ENCODE data around the gene IQCE. TPM values are rescaled to one million over a fixed set of nuclear protein-coding genes. Genes with fewer than 3 reads are reported as not detected.

IQCE gene
- total RNA-seq, 1 experiment from 2014 or later: 4.0 TPM

DNA sequence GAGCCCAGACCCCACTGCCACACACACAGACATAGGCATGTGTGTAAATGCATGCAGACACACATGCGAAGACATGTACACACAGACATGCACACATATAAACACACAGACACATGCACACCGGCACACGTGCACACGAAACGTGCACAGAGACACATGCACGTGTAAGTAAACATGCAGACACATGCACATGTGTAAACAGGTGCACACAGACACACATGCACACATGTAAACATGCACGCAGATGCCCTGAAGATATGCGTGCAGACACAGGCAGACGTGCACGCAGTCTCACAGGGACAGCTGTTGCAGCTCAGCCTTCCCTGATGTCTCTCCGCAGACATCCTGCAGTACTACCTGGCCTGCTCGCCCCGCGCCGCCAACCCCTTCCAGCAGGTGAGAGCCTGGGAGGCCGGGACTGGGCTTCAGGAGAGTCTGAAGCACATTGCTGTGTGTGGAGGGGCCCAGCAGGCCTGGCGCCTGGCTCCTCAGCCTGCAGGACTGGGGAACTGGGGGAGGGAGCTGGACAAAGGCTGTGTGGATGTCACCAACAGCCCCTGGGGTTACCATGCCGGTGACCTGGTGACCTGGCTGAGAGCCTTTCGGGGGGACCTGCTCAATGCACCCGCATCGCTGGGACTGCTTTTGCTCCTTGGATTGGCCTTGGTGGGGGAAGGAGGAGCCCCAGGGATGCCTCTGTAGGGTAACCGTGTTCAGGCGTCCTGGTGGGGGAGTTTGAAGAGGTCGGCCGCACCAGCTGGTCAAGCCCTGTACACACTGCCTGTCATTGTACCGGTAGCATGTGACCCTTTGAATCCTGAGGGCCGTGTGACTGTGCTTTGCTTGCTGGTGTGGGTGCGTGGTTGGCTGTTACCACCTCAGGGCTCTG is 93.3 kb downstream of the IQCE start:
- Histone ChIP-seq H3K27me3 (ENCODE audit: control insufficient read depth, insufficient read depth, low read length) (no peaks in the 10 kb centered on the region), H3K36me3 (replicated peaks; ENCODE audit: control insufficient read depth, insufficient read depth, low read length) (peaks cover 32% of the 10 kb centered on the region), H3K4me3 (ENCODE audit: insufficient read depth, low read depth, low read length) (no peak overlapping the region)
- no peak for DNase-seq

- Histone ChIP-seq H3K27me3 (ENCODE audit: control insufficient read depth, insufficient read depth, low read length) (no peaks in the 10 kb centered on the region), H3K36me3 (replicated peaks; ENCODE audit: control insufficient read depth, insufficient read depth, low read length) (peaks cover 31% of the 10 kb centered on the region), H3K4me3 (ENCODE audit: insufficient read depth, low read depth, low read length) (no peak overlapping the region)
- DNase-seq: no peak
These were observed 93.9 kb downstream of the IQCE start for GRCh38 chr7:2652736-2653060.

DNA sequence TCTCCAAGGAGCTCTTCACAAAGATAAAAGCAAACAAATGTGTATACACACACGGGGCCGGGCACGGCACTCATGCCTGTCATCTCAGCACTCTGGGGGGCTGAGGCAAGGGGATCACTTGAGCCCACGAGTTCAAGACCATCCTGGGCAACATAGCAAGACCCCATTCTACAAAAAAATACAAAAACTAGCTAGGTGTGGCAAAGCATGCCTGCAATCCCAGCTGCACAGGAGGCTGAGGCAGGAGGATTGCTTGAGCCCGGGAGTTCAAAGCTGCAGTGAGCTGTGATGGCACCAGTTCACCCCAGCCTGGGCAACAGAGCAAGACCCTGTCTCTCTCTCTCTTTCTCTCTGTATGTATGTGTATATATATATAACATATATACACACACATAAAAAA is 95.3 kb downstream of the IQCE start:
- DNase-seq: no peak
- Histone ChIP-seq H3K36me3 (replicated peaks; ENCODE audit: control insufficient read depth, insufficient read depth, low read length) (peaks cover 26% of the 10 kb centered on the region), H3K4me3 (ENCODE audit: insufficient read depth, low read depth, low read length) (no peak overlapping the region), H3K27me3 (ENCODE audit: control insufficient read depth, insufficient read depth, low read length) (no peaks in the 10 kb centered on the region)

DNA sequence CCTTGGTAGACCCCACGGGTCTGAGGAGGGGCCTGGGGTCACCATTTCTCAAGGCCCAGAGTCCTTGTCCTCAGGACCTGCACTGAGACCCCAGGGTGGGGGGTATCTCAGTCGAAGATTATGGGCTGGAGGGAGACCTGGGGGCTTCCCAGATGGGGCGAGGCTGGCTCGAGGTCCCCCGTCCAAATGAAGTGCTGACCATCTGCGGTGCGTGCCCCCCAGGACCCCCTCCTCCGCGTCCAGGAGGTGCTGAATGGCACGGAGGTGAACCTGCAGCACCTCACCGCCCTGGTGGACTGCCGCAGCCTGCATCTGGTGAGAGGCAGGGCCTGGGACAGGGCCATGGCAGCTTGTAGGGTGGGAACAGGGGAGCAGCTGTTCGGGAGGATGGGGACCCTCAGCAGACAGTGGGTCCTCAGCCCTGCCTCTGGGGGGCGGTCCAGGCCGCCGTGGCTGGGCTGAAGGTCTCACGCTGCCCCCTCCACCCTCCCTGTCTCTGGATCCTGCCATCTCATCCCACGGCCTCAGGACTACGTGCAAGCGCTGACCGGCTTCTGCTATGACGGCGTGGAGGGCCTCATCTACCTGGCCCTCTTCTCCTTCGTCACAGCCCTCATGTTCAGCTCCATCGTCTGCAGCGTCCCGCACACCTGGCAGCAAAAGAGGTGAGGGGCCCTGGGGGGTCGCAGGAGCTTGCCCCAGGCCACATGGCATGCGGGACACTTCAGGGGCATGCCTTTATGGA is 97.3 kb downstream of the IQCE start:
- no peak for DNase-seq
- Histone ChIP-seq H3K27me3 (ENCODE audit: control insufficient read depth, insufficient read depth, low read length) (no peaks in the 10 kb centered on the region), H3K4me3 (ENCODE audit: insufficient read depth, low read depth, low read length) (no peak overlapping the region), H3K36me3 (replicated peaks; ENCODE audit: control insufficient read depth, insufficient read depth, low read length) (peaks cover 18% of the 10 kb centered on the region)

DNA sequence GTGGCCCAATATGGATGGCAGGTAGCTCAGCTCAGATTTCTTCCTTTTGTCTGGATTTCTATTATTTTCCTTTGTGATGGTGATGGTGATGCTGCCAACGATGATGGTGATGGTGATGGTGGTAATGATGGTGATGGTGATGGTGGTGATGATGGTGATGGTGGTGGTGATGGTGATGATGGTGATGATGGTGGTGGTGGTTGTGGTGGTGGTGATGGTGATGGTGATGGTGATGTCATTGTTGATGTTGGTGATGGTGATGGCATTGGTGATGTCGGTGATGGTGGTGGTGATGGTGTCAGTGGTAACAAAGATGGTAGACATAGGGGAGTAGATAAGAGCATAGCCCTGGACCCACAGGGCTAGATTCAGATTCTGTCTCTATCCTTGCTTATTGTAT is 98.4 kb downstream of the IQCE start:
- Histone ChIP-seq H3K36me3 (replicated peaks; ENCODE audit: control insufficient read depth, insufficient read depth, low read length) (peaks cover 14% of the 10 kb centered on the region), H3K27me3 (ENCODE audit: control insufficient read depth, insufficient read depth, low read length) (no peaks in the 10 kb centered on the region), H3K4me3 (ENCODE audit: insufficient read depth, low read depth, low read length) (no peak overlapping the region)
- DNase-seq: no peak

DNA sequence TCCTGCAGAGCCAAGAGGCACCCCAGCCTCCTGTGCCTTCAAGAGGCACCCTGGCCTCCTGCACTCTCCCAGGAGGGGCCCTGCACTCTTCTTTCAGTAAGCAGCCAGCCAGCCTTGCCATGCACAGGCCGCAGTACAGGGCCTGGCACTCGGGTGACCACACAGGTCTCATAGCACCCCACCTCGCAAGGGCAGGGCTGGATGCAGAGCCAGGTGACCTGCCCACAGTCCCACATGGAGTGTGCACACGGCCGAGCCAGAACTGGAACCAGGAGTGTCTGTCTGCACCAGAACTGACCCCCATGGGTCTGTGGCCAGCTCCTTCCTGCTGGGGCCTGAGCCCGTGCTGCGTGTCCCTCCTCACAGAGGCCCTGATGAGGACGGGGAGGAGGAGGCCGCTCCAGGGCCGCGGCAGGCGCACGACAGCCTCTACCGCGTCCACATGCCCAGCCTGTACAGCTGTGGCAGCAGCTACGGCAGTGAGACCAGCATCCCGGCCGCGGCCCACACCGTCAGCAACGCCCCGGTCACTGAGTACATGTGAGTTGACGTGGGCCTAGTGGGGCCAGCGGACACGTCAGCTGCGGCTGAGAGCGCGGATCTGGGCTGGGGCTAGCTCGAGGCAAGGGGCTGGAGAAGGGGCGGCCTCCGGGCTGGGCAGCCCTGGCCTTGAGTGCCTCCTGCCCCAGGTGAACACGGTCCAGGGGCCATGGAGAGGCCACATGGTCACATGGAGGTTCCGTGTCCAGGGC is 99.3 kb downstream of the IQCE start:
- Histone ChIP-seq H3K27me3 (ENCODE audit: control insufficient read depth, insufficient read depth, low read length) (no peaks in the 10 kb centered on the region), H3K4me3 (ENCODE audit: insufficient read depth, low read depth, low read length) (no peak overlapping the region), H3K36me3 (replicated peaks; ENCODE audit: control insufficient read depth, insufficient read depth, low read length) (peaks cover 14% of the 10 kb centered on the region)
- no peak for DNase-seq

GRCh38 chr7:2658941-2659340 is 100.2 kb downstream of the IQCE start:
- no peak for DNase-seq
- H3K36me3 ChIP-seq (replicated peaks; ENCODE audit: control insufficient read depth, insufficient read depth, low read length): peaks cover 14% of the 10 kb centered on the region
- H3K27me3 ChIP-seq (ENCODE audit: control insufficient read depth, insufficient read depth, low read length): no peaks in the 10 kb centered on the region
- H3K4me3 ChIP-seq (ENCODE audit: insufficient read depth, low read depth, low read length): no peak overlapping the region

DNA sequence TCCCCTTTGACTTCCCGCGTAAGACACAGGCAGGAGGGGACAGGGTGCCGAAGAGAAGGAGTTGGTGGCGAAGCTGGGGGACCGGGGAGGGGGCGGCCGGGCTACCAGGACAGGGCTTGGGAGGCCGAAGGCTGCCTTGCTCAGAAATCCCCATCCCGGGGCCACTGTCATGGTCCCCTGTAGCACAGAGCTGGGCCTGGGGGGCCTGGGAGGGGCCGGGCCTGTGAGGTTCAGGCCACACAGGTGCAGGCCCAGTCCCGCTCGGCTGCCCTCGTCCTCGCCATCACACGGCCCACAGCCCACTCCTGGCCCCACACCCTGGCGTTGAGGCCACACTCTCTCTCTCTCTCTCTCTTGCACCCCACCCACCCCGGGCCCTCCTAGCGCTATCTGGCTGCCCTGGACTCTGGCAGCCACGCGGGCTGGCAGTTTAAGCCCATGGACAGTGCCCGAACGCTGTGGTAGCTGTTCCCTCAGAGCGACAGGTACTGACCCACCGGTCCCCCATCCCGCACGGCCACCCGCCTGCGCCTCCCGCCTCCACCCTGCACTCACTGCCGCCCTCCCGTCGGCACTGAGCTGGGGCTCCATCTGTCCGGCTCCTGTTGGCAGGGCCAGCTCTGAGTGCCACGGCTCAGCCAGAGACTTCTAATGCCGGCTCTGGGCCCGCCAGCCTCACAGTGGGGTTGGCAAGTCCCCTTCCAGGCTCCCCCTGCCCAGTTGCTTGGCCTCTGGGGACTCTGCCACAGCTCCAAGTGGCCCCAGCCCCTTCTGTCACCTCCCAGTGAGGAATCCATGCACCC is 101.0 kb downstream of the IQCE start:
- no peak for DNase-seq
- Histone ChIP-seq H3K36me3 (replicated peaks; ENCODE audit: control insufficient read depth, insufficient read depth, low read length) (peaks cover 14% of the 10 kb centered on the region), H3K27me3 (ENCODE audit: control insufficient read depth, insufficient read depth, low read length) (no peaks in the 10 kb centered on the region), H3K4me3 (ENCODE audit: insufficient read depth, low read depth, low read length) (no peak overlapping the region)

- DNase-seq: peak; percentile 82
- Histone ChIP-seq H3K36me3 (replicated peaks; ENCODE audit: control insufficient read depth, insufficient read depth, low read length) (peaks cover 10% of the 10 kb centered on the region), H3K27me3 (ENCODE audit: control insufficient read depth, insufficient read depth, low read length) (no peaks in the 10 kb centered on the region), H3K4me3 (ENCODE audit: insufficient read depth, low read depth, low read length) (no peak overlapping the region)
These were observed 101.7 kb downstream of the IQCE start for GRCh38 chr7:2660359-2661095.

GRCh38 chr7:2661096-2661449 is 102.3 kb downstream of the IQCE start:
- no peak for DNase-seq
- peaks cover 7% of the 10 kb centered on the region for H3K36me3 ChIP-seq (replicated peaks; ENCODE audit: control insufficient read depth, insufficient read depth, low read length)

DNA sequence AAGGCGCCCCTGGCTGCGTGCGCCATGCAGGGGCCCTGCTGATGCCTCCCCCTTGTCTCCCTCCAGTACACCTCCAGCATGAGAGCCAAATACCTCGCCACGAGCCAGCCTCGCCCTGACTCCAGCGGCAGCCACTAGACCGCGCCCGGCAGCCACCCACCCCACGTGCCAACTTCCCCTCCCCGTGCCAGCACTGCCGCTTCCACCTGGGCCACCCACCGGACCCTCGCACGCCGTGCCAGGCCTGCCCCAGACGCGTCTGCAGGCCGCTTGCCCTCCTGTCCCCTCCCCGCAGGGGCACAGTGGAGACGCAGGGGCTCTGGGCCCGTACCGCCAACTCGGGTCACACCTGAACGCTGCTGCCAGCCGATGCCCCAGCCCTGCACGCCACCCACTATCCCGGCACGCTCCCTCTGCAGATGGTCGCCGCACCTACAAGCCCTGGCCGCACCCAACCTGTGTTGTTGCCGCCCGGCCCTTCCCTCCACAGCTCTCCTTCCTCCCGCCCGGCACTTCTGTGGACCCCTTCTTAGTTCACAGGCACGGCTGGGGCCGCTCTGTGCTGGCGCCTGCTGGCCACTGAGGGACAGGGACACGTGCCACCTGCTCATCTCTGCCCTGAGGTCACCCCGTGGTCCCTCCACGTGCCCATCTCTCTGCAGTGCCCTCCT is 103.0 kb downstream of the IQCE start:
- Histone ChIP-seq H3K4me3 (ENCODE audit: insufficient read depth, low read depth, low read length) (no peak overlapping the region), H3K36me3 (replicated peaks; ENCODE audit: control insufficient read depth, insufficient read depth, low read length) (peaks cover 2% of the 10 kb centered on the region), H3K27me3 (ENCODE audit: control insufficient read depth, insufficient read depth, low read length) (no peaks in the 10 kb centered on the region)
- no peak for DNase-seq

More at GRCh38 chr7:2661096-2661449, 102.3 kb downstream of the IQCE start:
- H3K4me3 ChIP-seq (ENCODE audit: insufficient read depth, low read depth, low read length): no peak overlapping the region
- no peaks in the 10 kb centered on the region for H3K27me3 ChIP-seq (ENCODE audit: control insufficient read depth, insufficient read depth, low read length)

DNA sequence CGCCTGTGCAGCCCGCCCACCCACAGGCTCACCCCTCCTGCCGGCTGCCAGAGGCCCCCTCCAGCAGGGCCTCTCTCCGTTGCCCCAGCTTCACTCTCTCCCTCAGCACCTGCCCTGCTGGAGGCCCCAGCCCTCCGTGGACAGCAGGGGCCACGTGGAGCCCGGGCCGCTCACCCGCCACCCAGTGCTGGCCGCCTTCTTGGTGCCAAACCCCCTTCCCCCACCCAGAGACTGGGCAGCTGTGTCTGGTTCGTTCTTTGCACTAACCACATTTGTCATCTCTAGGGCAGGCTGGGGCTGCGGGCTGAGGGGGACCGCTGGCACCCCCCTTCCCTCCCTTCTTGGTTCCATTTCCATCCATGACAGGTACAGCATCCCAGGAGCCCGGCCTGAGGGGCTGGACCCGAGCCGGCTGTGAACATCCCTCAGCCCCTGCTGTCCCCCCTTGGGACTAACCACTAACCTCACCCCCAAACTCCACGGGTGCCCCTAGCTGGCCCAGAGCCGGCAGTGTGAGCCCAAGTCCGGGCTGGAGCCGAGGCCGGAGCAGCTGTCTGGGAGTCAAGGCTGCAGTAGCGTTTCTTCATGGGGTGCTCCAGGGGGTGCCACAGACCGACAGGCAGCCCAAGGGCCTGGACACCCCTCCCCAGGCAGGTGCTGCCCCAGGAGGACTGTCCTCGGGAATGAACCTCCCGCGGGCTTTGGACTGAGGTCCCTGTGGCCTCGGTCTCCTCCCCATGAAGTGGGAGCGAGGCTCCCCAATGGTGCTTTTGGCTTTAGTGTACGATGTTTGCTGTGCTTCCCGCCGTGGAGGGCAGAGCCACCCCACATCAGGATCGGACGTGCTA is 103.7 kb downstream of the IQCE start:
- Histone ChIP-seq H3K27me3 (ENCODE audit: control insufficient read depth, insufficient read depth, low read length) (no peaks in the 10 kb centered on the region), H3K36me3 (replicated peaks; ENCODE audit: control insufficient read depth, insufficient read depth, low read length) (peaks cover 2% of the 10 kb centered on the region), H3K4me3 (ENCODE audit: insufficient read depth, low read depth, low read length) (no peak overlapping the region)
- no peak for DNase-seq

Data from H7 (cell line).